HG02678 (cell line): Measurements from ENCODE around the gene SPATA3.
"Not testable (repeated sequence)": the region's sequence is repeated elsewhere in the genome, so short reads cannot be mapped to it uniquely, and the experiment has no call there.

Source experiments
- ATAC-seq: cut with Tn5 transposase; IDR thresholded peaks from one replicate; pipeline ENCODE4 v1.9.1; 2021; ENCODE audit warnings: mild to moderate bottlenecking, moderate library complexity; ENCODE audit not compliant: unreplicated experiment

SPATA3 gene

GRCh38 chr2:231018184-231018583, 22.3 kb downstream of the SPATA3 start:
- no peak for ATAC-seq

- ATAC-seq = not testable (repeated sequence)
These were observed 29.1 kb downstream of the SPATA3 start for GRCh38 chr2:231025059-231025458.

GRCh38 chr2:231028889-231029288, 33.0 kb downstream of the SPATA3 start:
- no peak for ATAC-seq

- no peak for ATAC-seq
These were observed 33.6 kb downstream of the SPATA3 start for GRCh38 chr2:231029563-231029962.

GRCh38 chr2:231030725-231031124, 34.8 kb downstream of the SPATA3 start:
- no peak for ATAC-seq

- ATAC-seq = no peak
These were observed 36.7 kb downstream of the SPATA3 start for GRCh38 chr2:231032575-231033140.

GRCh38 chr2:231033147-231034132, 37.5 kb downstream of the SPATA3 start:
- no peak for ATAC-seq

- no peak for ATAC-seq
These were observed 38.5 kb downstream of the SPATA3 start for GRCh38 chr2:231034291-231034882.

GRCh38 chr2:231036131-231036530, 40.2 kb downstream of the SPATA3 start:
- no peak for ATAC-seq

- no peak for ATAC-seq
These were observed 40.7 kb downstream of the SPATA3 start for GRCh38 chr2:231036578-231037106.

GRCh38 chr2:231037202-231037730, 41.3 kb downstream of the SPATA3 start, which contains the start of gene C2orf72:
Gene C2orf72 (plus strand): TSS chr2:231037523. CDS start chr2:231037566, 43 bp downstream.
- ATAC-seq = no peak

GRCh38 chr2:231037731-231038482, 42.0 kb downstream of the SPATA3 start:
- ATAC-seq = no peak

GRCh38 chr2:231038483-231039293, 42.8 kb downstream of the SPATA3 start:
- no peak for ATAC-seq

GRCh38 chr2:231039294-231039664, 43.4 kb downstream of the SPATA3 start:
- ATAC-seq = no peak

GRCh38 chr2:231039821-231040364, 44.0 kb downstream of the SPATA3 start:
- ATAC-seq = no peak

GRCh38 chr2:231041061-231041689, 45.3 kb downstream of the SPATA3 start:
- no peak for ATAC-seq

GRCh38 chr2:231043796-231044195, 47.9 kb downstream of the SPATA3 start:
- ATAC-seq = no peak

GRCh38 chr2:231046916-231047273, 51.0 kb downstream of the SPATA3 start:
- ATAC-seq = no peak
